ENCODE results near the gene CMTM2.
"Not testable (repeated sequence)": the region's sequence is repeated elsewhere in the genome, so short reads cannot be mapped to it uniquely, and the experiment has no call there.

Gene CMTM2

DNA sequence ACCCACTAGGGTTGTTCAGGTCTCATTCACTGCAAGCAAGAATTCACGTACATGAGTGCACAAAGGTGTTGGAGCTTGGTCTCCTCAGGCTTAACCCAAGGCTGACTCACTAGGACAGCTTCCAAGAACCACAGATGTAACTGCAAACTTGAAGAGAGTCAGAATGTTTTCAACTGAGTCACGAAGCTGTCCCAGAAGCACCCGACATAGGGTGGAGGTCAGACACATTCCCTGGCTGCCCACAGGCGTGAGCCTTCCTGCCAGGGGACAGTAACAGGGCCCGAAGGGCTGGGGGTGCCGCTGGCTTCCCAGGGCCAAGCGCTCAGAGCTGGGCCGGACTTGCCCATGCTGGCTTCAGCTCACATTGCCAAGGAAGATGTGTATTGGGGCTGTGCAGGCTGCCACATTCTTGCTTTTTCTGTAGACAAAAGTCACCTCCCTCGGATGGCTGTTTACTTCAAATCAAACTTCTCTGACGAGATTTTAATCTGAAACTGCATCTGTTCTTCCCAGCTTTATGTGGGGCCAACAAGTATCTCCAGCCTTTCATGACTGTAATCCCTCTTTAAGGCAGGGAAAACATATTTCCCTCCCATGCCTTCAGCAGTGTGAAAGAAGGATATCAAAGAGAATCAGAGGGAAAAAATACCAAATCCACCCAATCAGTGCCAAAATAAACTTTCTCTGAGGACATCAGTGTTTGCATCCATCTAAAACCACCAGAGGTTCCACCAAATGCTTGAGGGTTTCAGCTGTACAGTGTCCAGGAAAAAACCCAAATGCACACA, 39.5 kb downstream of the CMTM2 start:
- no peak for TF ChIP-seq Cebpa-rat (IDR thresholded peaks at IDR 0.05)
- Histone ChIP-seq H3K9ac (no peak overlapping the region), H3K27ac (peak overlapping the region in 5 of 11 experiments; percentile 8 to 57 (median 37); a peak in 8 of 22 replicates), H3K36me3 (peaks cover 11 to 53% (median 22%) of the 10 kb centered on the region in 11 experiments; a peak in 21 of 22 replicates), H4K20me1 (peaks cover 0 to 27% (median 17%) of the 10 kb centered on the region in 11 experiments; a peak in 16 of 22 replicates), H3K4me2 (peak overlapping the region in 10 of 11 experiments; percentile 2 to 62 (median 33); a peak in 17 of 22 replicates), H3K4me3 (no peak overlapping the region), H3K4me1 (peaks cover 16 to 39% (median 32%) of the 10 kb centered on the region in 10 experiments), H3K9me3 (replicated peaks in 1 of 11) (no peaks in the 10 kb centered on the region), H3K27me3 (no peaks in the 10 kb centered on the region)

GRCh38 chr16:66619534-66620428, 40.5 kb downstream of the CMTM2 start:
- Histone ChIP-seq H3K4me3 (no peak overlapping the region), H3K4me1 (peaks cover 16 to 36% (median 32%) of the 10 kb centered on the region in 10 experiments), H3K36me3 (peaks cover 2 to 43% (median 12%) of the 10 kb centered on the region in 11 experiments; a peak in 17 of 22 replicates), H3K9me3 (replicated peaks in 1 of 11) (no peaks in the 10 kb centered on the region), H4K20me1 (peaks cover 0 to 18% (median 9%) of the 10 kb centered on the region in 11 experiments; a peak in 12 of 22 replicates), H3K27me3 (no peaks in the 10 kb centered on the region), H3K9ac (no peak overlapping the region), H3K27ac (peak overlapping the region in 6 of 11 experiments; percentile 2 to 57 (median 30); a peak in 8 of 22 replicates), H3K4me2 (peak overlapping the region; percentile 2 to 62 (median 32); a peak in 19 of 22 replicates)
- TF ChIP-seq Cebpa-rat (IDR thresholded peaks at IDR 0.05): no peak

GRCh38 chr16:66620429-66620795, 41.1 kb downstream of the CMTM2 start:
- Histone ChIP-seq H3K4me2 (peak overlapping the region in 7 of 11 experiments; percentile 16 to 62 (median 34); a peak in 9 of 22 replicates), H3K9me3 (replicated peaks in 1 of 11) (no peaks in the 10 kb centered on the region), H4K20me1 (peaks cover 0 to 11% (median 4%) of the 10 kb centered on the region in 11 experiments; a peak in 10 of 22 replicates), H3K36me3 (peaks cover 0 to 36% (median 6%) of the 10 kb centered on the region in 11 experiments; a peak in 12 of 22 replicates), H3K27me3 (no peaks in the 10 kb centered on the region), H3K9ac (no peak overlapping the region), H3K27ac (peak overlapping the region in 4 of 11 experiments; percentile 13 to 57 (median 46); a peak in 7 of 22 replicates), H3K4me1 (peaks cover 16 to 33% (median 29%) of the 10 kb centered on the region in 10 experiments), H3K4me3 (no peak overlapping the region)
- no peak for TF ChIP-seq Cebpa-rat (IDR thresholded peaks at IDR 0.05)

- no peak overlapping the region for H3K9ac ChIP-seq
- H3K4me2 ChIP-seq: peak overlapping the region in 5 of 11 experiments; percentile 1 to 30 (median 14); a peak in 4 of 22 replicates
Observed at GRCh38 chr16:66621973-66622372, 42.7 kb downstream of the CMTM2 start.

DNA sequence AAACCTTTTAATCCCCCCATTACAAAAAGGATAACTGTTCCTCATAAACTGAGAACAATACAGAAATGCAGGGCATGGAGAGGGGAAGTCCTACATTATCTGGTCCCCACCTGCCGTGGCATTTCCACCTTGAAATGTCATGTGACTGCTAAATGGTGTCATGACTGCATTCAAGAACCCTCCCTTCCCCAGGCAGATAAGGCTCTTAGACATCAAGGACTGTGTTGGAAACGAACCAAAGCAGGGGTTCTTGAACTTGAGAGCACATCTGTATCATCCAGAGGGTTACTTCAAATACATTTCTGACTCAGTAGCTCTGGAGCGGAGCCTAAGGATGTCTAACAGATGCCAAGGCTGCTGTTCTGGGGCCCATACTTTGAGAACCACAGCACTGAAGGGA, 43.6 kb downstream of the CMTM2 start:
- Histone ChIP-seq H4K20me1 (no peaks in the 10 kb centered on the region), H3K4me2 (peak overlapping the region in 3 of 11 experiments; percentile 1 to 21 (median 14); a peak in 3 of 22 replicates), H3K27me3 (no peaks in the 10 kb centered on the region), H3K4me3 (no peak overlapping the region), H3K4me1 (peaks cover 10 to 33% (median 20%) of the 10 kb centered on the region in 10 experiments), H3K27ac (no peak overlapping the region), H3K9me3 (replicated peaks in 1 of 11) (no peaks in the 10 kb centered on the region), H3K36me3 (peaks cover 0 to 33% (median 4%) of the 10 kb centered on the region in 11 experiments; a peak in 9 of 22 replicates), H3K9ac (0 out of 22 replicates have a peak overlapping the region, but pooled peaks of 1 of the 11 experiments have one; percentile 9)
- TF ChIP-seq Cebpa-rat (IDR thresholded peaks at IDR 0.05): no peak

More at GRCh38 chr16:66621973-66622372, 42.7 kb downstream of the CMTM2 start:
- no peaks in the 10 kb centered on the region for H4K20me1 ChIP-seq
- H3K36me3 ChIP-seq: peaks cover 0 to 33% (median 4%) of the 10 kb centered on the region in 11 experiments; a peak in 9 of 22 replicates
- H3K27me3 ChIP-seq: no peaks in the 10 kb centered on the region
- no peak for TF ChIP-seq Cebpa-rat (IDR thresholded peaks at IDR 0.05)
- H3K27ac ChIP-seq: no peak overlapping the region; a peak in 1 of 22 replicates
- no peak overlapping the region for H3K4me3 ChIP-seq
- peaks cover 11 to 33% (median 20%) of the 10 kb centered on the region in 10 experiments for H3K4me1 ChIP-seq
- no peaks in the 10 kb centered on the region for H3K9me3 ChIP-seq (replicated peaks in 1 of 11)

DNA sequence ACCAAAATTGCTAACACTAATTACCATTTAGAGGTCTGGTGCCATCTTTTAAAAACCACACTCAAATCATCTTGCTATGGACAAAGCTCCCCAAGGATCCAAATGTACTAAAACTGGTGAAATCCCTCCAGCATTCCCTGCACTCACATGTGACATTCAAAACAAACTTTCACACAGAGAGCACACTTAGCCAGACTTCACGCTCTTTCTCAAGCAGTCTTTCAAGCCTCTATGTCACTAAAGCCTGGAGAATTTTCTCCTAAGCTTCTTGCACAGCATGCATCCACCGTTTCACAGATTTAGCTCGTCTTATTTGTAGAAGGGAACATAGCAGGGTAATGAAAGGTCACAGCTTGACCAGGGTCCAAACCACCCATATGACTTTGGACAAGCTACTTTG, 44.5 kb downstream of the CMTM2 start:
- no peak for TF ChIP-seq Cebpa-rat (IDR thresholded peaks at IDR 0.05)
- Histone ChIP-seq H3K4me2 (no peak overlapping the region), H3K9ac (no peak overlapping the region), H3K9me3 (replicated peaks in 1 of 11) (no peaks in the 10 kb centered on the region), H3K4me1 (peaks cover 10 to 30% (median 18%) of the 10 kb centered on the region in 10 experiments), H4K20me1 (no peaks in the 10 kb centered on the region), H3K27me3 (no peaks in the 10 kb centered on the region), H3K4me3 (no peak overlapping the region), H3K36me3 (peaks cover 0 to 30% (median 4%) of the 10 kb centered on the region in 11 experiments; a peak in 8 of 22 replicates), H3K27ac (no peak overlapping the region)

DNA sequence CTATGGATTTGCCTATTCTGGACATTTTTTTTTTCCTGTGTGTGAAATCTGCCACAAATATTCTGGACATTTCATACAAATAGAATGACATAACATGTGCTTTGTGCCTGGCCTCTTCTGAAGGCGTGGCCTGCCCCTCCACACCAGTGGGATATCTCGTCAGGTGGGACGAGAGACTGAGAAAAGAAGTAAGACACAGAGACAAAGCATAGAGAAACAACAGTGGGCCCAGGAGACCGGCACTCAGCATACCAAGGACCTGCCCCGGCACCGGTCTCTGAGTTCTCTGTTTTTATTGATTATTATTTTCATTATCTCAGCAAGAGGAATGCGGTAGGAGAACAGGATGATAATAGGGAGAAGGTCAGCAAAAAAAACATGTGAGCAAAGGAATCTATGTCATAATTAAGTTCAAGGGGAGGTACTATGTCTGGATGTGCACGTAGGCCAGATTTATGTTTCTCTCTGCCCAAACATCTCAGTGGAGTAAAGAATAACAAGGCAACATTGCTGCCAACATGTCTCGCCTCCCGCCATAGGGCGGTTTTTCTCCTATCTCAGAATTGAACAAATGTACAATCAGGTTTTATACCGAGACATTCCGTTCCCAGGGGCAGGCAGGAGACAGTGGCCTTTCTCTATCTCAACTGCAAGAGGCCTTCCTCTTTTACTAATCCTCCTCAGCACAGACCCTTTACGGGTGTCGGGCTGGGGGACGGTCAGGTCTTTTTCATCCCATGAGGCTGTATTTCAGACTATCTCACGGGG, 48.5 kb downstream of the CMTM2 start:
- H3K36me3 ChIP-seq; H3K27me3 ChIP-seq; H3K4me3 ChIP-seq; H4K20me1 ChIP-seq; H3K4me2 ChIP-seq; H3K27ac ChIP-seq; H3K4me1 ChIP-seq; H3K9ac ChIP-seq; H3K9me3 ChIP-seq (replicated peaks in 1 of 11): not testable (repeated sequence)

- Histone ChIP-seq H3K36me3 (peaks cover 0 to 5% (median 0%) of the 10 kb centered on the region in 11 experiments; a peak in 1 of 22 replicates), H3K4me2 (no peak overlapping the region), H3K9me3 (replicated peaks in 1 of 11) (no peaks in the 10 kb centered on the region), H4K20me1 (no peaks in the 10 kb centered on the region), H3K27ac (no peak overlapping the region), H3K27me3 (no peaks in the 10 kb centered on the region), H3K4me1 (no peaks in the 10 kb centered on the region), H3K4me3 (no peak overlapping the region), H3K9ac (no peak overlapping the region)
- TF ChIP-seq Cebpa-rat (IDR thresholded peaks at IDR 0.05): no peak
Observed at GRCh38 chr16:66629856-66630255, 50.6 kb downstream of the CMTM2 start.

DNA sequence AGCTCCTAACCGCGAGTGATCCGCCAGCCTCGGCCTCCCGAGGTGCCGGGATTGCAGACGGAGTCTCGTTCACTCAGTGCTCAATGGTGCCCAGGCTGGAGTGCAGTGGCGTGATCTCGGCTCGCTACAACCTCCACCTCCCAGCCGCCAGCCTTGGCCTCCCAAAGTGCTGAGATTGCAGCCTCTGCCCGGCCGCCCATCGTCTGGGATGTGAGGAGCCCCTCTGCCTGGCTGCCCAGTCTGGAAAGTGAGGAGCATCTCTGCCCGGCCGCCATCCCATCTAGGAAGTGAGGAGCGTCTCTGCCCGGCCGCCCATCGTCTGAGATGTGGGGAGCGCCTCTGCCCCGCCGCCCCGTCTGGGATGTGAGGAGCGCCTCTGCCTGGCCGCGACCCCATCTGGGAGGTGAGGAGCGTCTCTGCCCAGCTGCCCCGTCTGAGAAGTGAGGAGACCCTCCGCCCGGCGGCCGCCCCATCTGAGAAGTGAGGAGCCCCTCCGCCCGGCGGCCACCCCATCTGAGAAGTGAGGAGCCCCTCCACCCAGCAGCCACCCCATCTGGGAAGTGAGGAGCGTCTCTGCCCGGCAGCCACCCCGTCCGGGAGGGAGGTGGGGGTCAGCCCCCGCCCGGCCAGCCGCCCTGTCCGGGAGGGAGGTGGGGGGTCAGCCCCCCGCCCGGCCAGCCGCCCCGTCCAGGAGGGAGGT, 51.4 kb downstream of the CMTM2 start:
- H3K36me3 ChIP-seq: peaks cover 0 to 10% (median 0%) of the 10 kb centered on the region in 11 experiments; a peak in 2 of 22 replicates
- not testable (repeated sequence) for H3K4me3 ChIP-seq; H3K9me3 ChIP-seq (replicated peaks in 1 of 11); H3K9ac ChIP-seq; H3K27ac ChIP-seq; H3K4me2 ChIP-seq; H3K27me3 ChIP-seq; H4K20me1 ChIP-seq; H3K4me1 ChIP-seq

- H3K27ac ChIP-seq; H3K4me2 ChIP-seq; H4K20me1 ChIP-seq; H3K4me1 ChIP-seq; H3K4me3 ChIP-seq; H3K9me3 ChIP-seq (replicated peaks in 1 of 11); H3K9ac ChIP-seq; H3K27me3 ChIP-seq: not testable (repeated sequence)
- H3K36me3 ChIP-seq: peaks cover 0 to 13% (median 0%) of the 10 kb centered on the region in 11 experiments; a peak in 3 of 22 replicates
Observed at GRCh38 chr16:66631558-66631957, 52.3 kb downstream of the CMTM2 start.

Measured in BLaER1 treated with 17β-estradiol and CSF1 and Interleukin-3, amounts not matched to agents 10 nM and 100 nM (cell line).